ENCODE results near the gene IGSF10. TPM values are rescaled to one million over a fixed set of nuclear protein-coding genes. Genes with fewer than 3 reads are reported as not detected.

The IGSF10 gene
- total RNA-seq, 1 donor from 2014 or later = 3.3 TPM

GRCh38 chr3:151423091-151423490 lies 37.8 kb downstream of the IGSF10 start:
- DNase-seq (ENCODE audit: low spot score) = no peak

- DNase-seq (ENCODE audit: low spot score) = no peak
These were observed 38.9 kb downstream of the IGSF10 start for GRCh38 chr3:151421938-151422337.

DNA sequence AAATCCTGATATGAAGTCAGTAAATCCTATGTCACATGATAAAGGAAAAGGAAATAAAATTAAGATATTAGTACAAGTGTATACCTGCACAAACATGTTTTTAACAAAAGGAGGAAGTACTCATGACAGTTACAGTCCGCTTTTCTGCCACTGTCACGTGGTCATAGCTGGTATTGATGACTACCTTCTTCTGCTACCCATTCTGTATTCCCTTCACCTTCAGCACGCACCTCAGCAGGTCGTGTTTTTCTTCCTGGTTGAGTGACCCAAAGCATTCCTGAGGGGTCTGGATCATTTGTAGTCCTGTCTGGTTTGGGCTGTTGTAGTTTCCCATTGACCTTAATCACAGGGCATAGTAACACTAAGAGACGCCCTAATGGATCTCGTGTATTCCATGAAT lies 41.1 kb downstream of the IGSF10 start:
- no peak for DNase-seq (ENCODE audit: low spot score)

DNA sequence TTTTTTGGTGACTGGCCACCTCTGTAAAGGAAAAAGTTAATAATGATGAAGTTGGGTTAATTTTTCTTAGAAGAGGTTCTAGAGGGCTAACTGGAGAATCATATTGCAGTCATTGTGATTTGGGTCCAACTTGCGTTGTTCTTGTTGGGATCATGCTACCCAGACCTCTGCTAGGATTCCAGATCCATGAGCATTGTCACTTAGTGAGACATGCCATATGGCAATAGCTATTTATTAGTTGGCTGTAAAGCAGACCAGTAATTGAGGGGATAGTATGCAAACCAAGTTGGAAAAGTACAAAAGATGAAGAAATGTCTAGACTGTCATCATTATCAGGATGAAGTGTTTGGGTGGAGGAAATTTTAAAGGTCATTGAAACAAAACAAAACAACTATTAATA lies 45.6 kb downstream of the IGSF10 start:
- no peak for DNase-seq (ENCODE audit: low spot score)

DNA sequence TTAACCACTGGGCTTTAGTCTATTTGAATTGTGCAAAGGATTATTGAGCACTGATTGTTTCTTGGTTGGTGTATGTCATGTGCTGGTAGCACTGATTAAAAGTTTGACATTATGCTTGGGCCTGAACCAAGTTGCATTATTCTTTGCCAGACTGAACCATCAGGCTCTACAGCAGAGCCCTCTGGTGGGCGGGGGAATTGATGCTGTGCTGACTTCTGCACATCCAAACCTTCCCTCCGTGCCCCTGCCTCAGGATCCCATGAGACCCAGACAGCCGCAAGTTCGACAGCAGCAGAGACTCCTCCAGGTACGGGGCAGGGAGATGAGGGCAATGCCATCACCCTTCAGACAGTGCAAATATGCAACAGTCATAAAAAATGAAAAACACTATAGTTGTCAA lies 47.9 kb downstream of the IGSF10 start:
- no peak for DNase-seq (ENCODE audit: low spot score)

Other genes with a start within 250 kb of the IGSF10 start
- 0.68 TPM for gene P2RY14, start 182.5 kb downstream of the IGSF10 start, total RNA-seq
- gene GPR87, start 144.2 kb downstream of the IGSF10 start, total RNA-seq = 13.5 TPM
- gene P2RY13, start 131.5 kb downstream of the IGSF10 start, total RNA-seq = 1.2 TPM
- gene P2RY12, start 76.3 kb downstream of the IGSF10 start, total RNA-seq = 0.94 TPM

Data from ureter (tissue), 1 donor.